ENCODE results near the gene MMEL1. TPM values are rescaled to one million over a fixed set of nuclear protein-coding genes. Genes with fewer than 3 reads are reported as not detected.
"Not testable (repeated sequence)": the region's sequence is repeated elsewhere in the genome, so short reads cannot be mapped to it uniquely, and the experiment has no call there.

The MMEL1 gene, protein sequence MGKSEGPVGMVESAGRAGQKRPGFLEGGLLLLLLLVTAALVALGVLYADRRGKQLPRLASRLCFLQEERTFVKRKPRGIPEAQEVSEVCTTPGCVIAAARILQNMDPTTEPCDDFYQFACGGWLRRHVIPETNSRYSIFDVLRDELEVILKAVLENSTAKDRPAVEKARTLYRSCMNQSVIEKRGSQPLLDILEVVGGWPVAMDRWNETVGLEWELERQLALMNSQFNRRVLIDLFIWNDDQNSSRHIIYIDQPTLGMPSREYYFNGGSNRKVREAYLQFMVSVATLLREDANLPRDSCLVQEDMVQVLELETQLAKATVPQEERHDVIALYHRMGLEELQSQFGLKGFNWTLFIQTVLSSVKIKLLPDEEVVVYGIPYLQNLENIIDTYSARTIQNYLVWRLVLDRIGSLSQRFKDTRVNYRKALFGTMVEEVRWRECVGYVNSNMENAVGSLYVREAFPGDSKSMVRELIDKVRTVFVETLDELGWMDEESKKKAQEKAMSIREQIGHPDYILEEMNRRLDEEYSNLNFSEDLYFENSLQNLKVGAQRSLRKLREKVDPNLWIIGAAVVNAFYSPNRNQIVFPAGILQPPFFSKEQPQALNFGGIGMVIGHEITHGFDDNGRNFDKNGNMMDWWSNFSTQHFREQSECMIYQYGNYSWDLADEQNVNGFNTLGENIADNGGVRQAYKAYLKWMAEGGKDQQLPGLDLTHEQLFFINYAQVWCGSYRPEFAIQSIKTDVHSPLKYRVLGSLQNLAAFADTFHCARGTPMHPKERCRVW
- not detected for polyA plus RNA-seq (2013, experiment 1 of 2)
- not detected for polyA plus RNA-seq (2013, experiment 2 of 2)

DNA sequence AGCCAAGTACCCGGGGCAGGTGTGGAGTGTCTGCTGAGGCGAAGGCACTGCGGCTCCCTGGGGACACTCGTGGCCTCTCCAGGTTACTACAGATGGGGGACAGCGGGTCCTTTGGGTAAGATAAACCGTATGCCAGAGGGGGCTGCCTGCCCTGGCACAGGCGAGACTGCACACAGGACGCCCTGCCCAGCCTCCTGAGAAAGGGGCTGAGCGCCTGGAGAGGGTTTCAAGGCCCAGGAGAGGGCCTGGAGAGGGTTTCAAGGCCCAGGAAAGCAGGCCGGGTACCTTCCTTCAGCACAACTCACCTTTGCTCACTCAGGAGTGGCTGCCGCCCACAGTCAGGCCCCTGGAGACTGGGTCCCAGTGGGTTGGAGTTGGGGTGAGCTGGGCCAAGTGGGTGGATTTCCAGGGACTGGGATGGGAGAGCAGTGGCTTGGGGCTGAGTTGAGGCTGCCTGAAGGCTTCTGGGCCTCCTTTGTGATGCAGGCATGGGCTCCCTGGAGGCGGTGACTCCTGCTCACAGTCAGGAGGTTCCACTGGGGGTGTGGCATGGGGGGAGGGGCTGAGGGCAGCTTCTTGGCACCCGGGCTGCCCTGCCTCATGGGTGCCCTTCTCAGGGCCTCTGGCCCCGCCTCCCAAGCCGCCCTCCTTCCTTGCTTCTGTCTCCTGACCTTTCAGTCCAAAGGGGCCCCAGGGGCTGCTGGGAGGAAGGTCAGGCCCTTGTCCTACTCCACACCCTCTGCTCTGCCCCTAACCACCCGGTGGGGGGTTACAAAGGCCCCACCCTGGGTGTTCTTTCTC, at the start of gene MMEL1:
TSS of gene MMEL1 (minus strand) at position 456 of the 801 bp plus-strand sequence. CDS start 3,532 bp downstream, outside the sequence.
- no peak within 1 kb of the TSS for H2BK12ac ChIP-seq (ENCODE audit: low read length in 2 of 2)
- H3K4me3 ChIP-seq (ENCODE audit: insufficient read depth in 1 of 2, low read depth in 1 of 2, low read length in 2 of 2), result no peak within 1 kb of the TSS
- DNase-seq, result no peak
- H3K27ac ChIP-seq (ENCODE audit: low read length, poor library complexity, severe bottlenecking), result no peak within 1 kb of the TSS
- H3K14ac ChIP-seq (ENCODE audit: low read length in 2 of 2), result no peak within 1 kb of the TSS
- H3K79me1 ChIP-seq (replicated peaks; ENCODE audit: low read length, poor library complexity, severe bottlenecking), result no peaks in the 10 kb centered on the region
- H2BK15ac ChIP-seq (ENCODE audit: low read depth, poor library complexity, severe bottlenecking), result no peak within 1 kb of the TSS
- no peak within 1 kb of the TSS for H2BK120ac ChIP-seq (ENCODE audit: low read depth, low read length)
- no peak within 1 kb of the TSS for H2AFZ ChIP-seq (ENCODE audit: low read depth, low read length)
- H3K9me3 ChIP-seq (ENCODE audit: control insufficient read depth, low read length), result peaks cover 6% of the 10 kb centered on the region
- no peaks in the 10 kb centered on the region for H3K36me3 ChIP-seq (ENCODE audit: control insufficient read depth in 1 of 2, insufficient read depth in 2 of 2, low read depth in 1 of 2, low read length in 2 of 2)
- H4K91ac ChIP-seq (ENCODE audit: low read length), result no peak within 1 kb of the TSS
- H3K9ac ChIP-seq (ENCODE audit: low read length), result no peak within 1 kb of the TSS
- no peak within 1 kb of the TSS for H2BK5ac ChIP-seq (ENCODE audit: low read depth, low read length, poor library complexity, severe bottlenecking)
- H3K4ac ChIP-seq (ENCODE audit: low read depth in 1 of 2, low read length in 2 of 2), result no peak within 1 kb of the TSS
- 69% methylated on average over 13 of the region's 16 CpGs for WGBS
- no peaks in the 10 kb centered on the region for H3K4me1 ChIP-seq (ENCODE audit: control insufficient read depth, insufficient read depth, low read depth, low read length)
- H4K8ac ChIP-seq (ENCODE audit: low read length), result no peak within 1 kb of the TSS
- H3K27me3 ChIP-seq (ENCODE audit: control insufficient read depth in 1 of 2, insufficient read depth in 1 of 2, low read length in 2 of 2), result peaks cover 46 to 58% of the 10 kb centered on the region in 2 experiments
- H2AK5ac ChIP-seq (ENCODE audit: low read length, severe bottlenecking), result no peak within 1 kb of the TSS
- H3K4me2 ChIP-seq (ENCODE audit: low read length, poor library complexity, severe bottlenecking), result no peak within 1 kb of the TSS
- no peak within 1 kb of the TSS for H3K23ac ChIP-seq (ENCODE audit: low read length in 2 of 2)
- H3K18ac ChIP-seq (ENCODE audit: low read depth in 1 of 2, low read length in 2 of 2), result no peak within 1 kb of the TSS

DNA sequence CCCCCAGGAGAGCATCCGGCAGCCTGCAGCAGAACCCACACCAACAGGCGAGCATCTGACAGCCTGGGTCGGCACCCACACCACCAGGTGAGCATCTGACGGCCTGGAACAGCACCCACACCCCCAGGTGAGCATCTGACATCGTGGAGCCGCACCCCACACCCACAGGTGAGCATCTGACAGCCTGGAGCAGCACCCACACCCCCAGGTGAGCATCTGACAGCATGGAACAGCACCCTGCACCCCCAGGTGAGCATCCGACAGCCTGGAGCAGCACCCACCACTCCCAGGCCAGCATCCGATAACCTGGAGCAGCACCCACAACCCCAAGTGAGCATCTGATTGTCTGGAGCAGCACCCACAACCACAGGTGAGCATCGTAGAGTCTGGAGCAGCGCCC, 43.9 kb upstream of the MMEL1 start:
- H3K27me3 ChIP-seq (ENCODE audit: control insufficient read depth in 1 of 2, insufficient read depth in 1 of 2, low read length in 2 of 2); H3K9ac ChIP-seq (ENCODE audit: low read length); H3K79me1 ChIP-seq (replicated peaks; ENCODE audit: low read length, poor library complexity, severe bottlenecking); H2BK5ac ChIP-seq (ENCODE audit: low read depth, low read length, poor library complexity, severe bottlenecking); H3K23ac ChIP-seq (ENCODE audit: low read length in 2 of 2); H4K91ac ChIP-seq (ENCODE audit: low read length); H3K4me3 ChIP-seq (ENCODE audit: insufficient read depth in 1 of 2, low read depth in 1 of 2, low read length in 2 of 2); H2AFZ ChIP-seq (ENCODE audit: low read depth, low read length); H3K4me2 ChIP-seq (ENCODE audit: low read length, poor library complexity, severe bottlenecking); H3K4me1 ChIP-seq (ENCODE audit: control insufficient read depth, insufficient read depth, low read depth, low read length); H2AK5ac ChIP-seq (ENCODE audit: low read length, severe bottlenecking); H3K36me3 ChIP-seq (ENCODE audit: control insufficient read depth in 1 of 2, insufficient read depth in 2 of 2, low read depth in 1 of 2, low read length in 2 of 2); H3K27ac ChIP-seq (ENCODE audit: low read length, poor library complexity, severe bottlenecking); H3K14ac ChIP-seq (ENCODE audit: low read length in 2 of 2); H2BK12ac ChIP-seq (ENCODE audit: low read length in 2 of 2); H2BK15ac ChIP-seq (ENCODE audit: low read depth, poor library complexity, severe bottlenecking); H3K9me3 ChIP-seq (ENCODE audit: control insufficient read depth, low read length); H3K4ac ChIP-seq (ENCODE audit: low read depth in 1 of 2, low read length in 2 of 2); H4K8ac ChIP-seq (ENCODE audit: low read length); H3K18ac ChIP-seq (ENCODE audit: low read depth in 1 of 2, low read length in 2 of 2); DNase-seq; H2BK120ac ChIP-seq (ENCODE audit: low read depth, low read length): not testable (repeated sequence)
- WGBS, result no CpG with 5 or more reads among the region's 10 CpGs

DNA sequence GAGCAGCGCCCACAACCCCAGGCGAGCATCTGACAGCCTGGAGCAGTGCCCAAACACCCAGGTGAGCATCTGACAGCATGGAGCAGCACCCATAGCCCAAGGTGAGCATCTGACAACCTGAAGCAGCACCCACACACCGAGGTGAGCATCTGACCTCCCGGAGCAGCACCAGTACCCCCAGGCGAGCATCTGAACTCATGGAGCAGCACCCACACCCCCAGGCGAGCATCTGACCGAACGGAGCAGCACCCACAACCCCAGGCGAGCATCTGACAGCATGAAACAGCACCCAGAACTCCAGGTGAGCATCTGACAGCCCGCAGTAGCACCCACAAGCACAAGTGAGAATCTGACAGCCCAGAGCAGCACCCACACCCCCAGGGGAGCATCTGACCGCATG, 38.8 kb upstream of the MMEL1 start:
- not testable (repeated sequence) for H3K4ac ChIP-seq (ENCODE audit: low read depth in 1 of 2, low read length in 2 of 2); H3K4me1 ChIP-seq (ENCODE audit: control insufficient read depth, insufficient read depth, low read depth, low read length); H2BK12ac ChIP-seq (ENCODE audit: low read length in 2 of 2); H3K14ac ChIP-seq (ENCODE audit: low read length in 2 of 2); H3K27me3 ChIP-seq (ENCODE audit: control insufficient read depth in 1 of 2, insufficient read depth in 1 of 2, low read length in 2 of 2); H4K8ac ChIP-seq (ENCODE audit: low read length); H3K9me3 ChIP-seq (ENCODE audit: control insufficient read depth, low read length); H3K4me2 ChIP-seq (ENCODE audit: low read length, poor library complexity, severe bottlenecking); H3K4me3 ChIP-seq (ENCODE audit: insufficient read depth in 1 of 2, low read depth in 1 of 2, low read length in 2 of 2); H2AK5ac ChIP-seq (ENCODE audit: low read length, severe bottlenecking); H2BK120ac ChIP-seq (ENCODE audit: low read depth, low read length); H2BK15ac ChIP-seq (ENCODE audit: low read depth, poor library complexity, severe bottlenecking); H2BK5ac ChIP-seq (ENCODE audit: low read depth, low read length, poor library complexity, severe bottlenecking); H3K9ac ChIP-seq (ENCODE audit: low read length); H3K23ac ChIP-seq (ENCODE audit: low read length in 2 of 2); H3K27ac ChIP-seq (ENCODE audit: low read length, poor library complexity, severe bottlenecking); H3K36me3 ChIP-seq (ENCODE audit: control insufficient read depth in 1 of 2, insufficient read depth in 2 of 2, low read depth in 1 of 2, low read length in 2 of 2); H4K91ac ChIP-seq (ENCODE audit: low read length); DNase-seq; H3K79me1 ChIP-seq (replicated peaks; ENCODE audit: low read length, poor library complexity, severe bottlenecking); H2AFZ ChIP-seq (ENCODE audit: low read depth, low read length); H3K18ac ChIP-seq (ENCODE audit: low read depth in 1 of 2, low read length in 2 of 2)
- whole genome bisulfite sequencing, result 36% methylated on average over 4 of the region's 11 CpGs
